ENCODE measurements around the gene FAM227B.

GRCh38 chr15:49492830-49493229, 127.8 kb downstream of the FAM227B start:
- TF ChIP-seq CTCF (IDR thresholded peaks at IDR 0.05) (no peak), POLR2A (IDR thresholded peaks at IDR 0.05) (no peak)

Data from testis (tissue), 2 donors.